OCI-LY1 (cell line): ENCODE data around the gene FBLN2.

Experiments used
- H2AFZ ChIP-seq: fragments of 200-600 bp; sonication (generic), shearing (Covaris generic); 2 replicates; pipeline ENCODE4 v1.6.0; 2014; ENCODE audit warnings: antibody characterized with exemption, mild to moderate bottlenecking, low read length
- H3F3A ChIP-seq: fragments of 200-600 bp; sonication (generic), shearing (Covaris generic); 2 replicates; pipeline ENCODE4 v1.6.0; 2014; ENCODE audit warnings: mild to moderate bottlenecking, antibody characterized with exemption, low read length, moderate library complexity; ENCODE audit not compliant: insufficient read depth
- H3K27ac ChIP-seq: fragments of 200-600 bp; sonication (generic); 2 replicates; pipeline ENCODE4 v1.5.1; 2014; ENCODE audit warnings: low read length, mixed run types, mild to moderate bottlenecking, low read depth; ENCODE audit not compliant: poor library complexity, severe bottlenecking
- H3K27me3 ChIP-seq: fragments of 200-600 bp; sonication (generic); 2 replicates; pipeline ENCODE4 v1.6.0; 2014; ENCODE audit warnings: antibody characterized with exemption, mild to moderate bottlenecking, low read length, moderate library complexity; ENCODE audit not compliant: insufficient read depth
- H3K36me3 ChIP-seq: fragments of 200-600 bp; sonication (generic); 2 replicates; pipeline ENCODE4 v1.6.1; 2014; ENCODE audit warnings: mild to moderate bottlenecking, antibody characterized with exemption, low read length, moderate library complexity, mixed read lengths; ENCODE audit not compliant: insufficient read depth
- H3K4me1 ChIP-seq: fragments of 200-600 bp; sonication (generic); 2 replicates; pipeline ENCODE4 v1.5.1; 2014; ENCODE audit warnings: mild to moderate bottlenecking, low read length, moderate library complexity; ENCODE audit not compliant: insufficient read depth, severe bottlenecking
- H3K4me2 ChIP-seq: fragments of 200-600 bp; sonication (generic), shearing (Covaris generic); 2 replicates; pipeline ENCODE4 v1.6.1; 2014; ENCODE audit warnings: low read length
- H3K4me3 ChIP-seq: fragments of 200-600 bp; sonication (generic); 2 replicates; pipeline ENCODE4 v1.5.1; 2014; ENCODE audit warnings: low read length, low read depth, mild to moderate bottlenecking, mixed read lengths; ENCODE audit not compliant: poor library complexity, severe bottlenecking
- H3K79me2 ChIP-seq: fragments of 200-600 bp; shearing (Covaris generic); 2 replicates; pipeline ENCODE4 v1.6.1; 2016; ENCODE audit warnings: mixed run types, low read length, mixed read lengths; ENCODE audit not compliant: insufficient read depth
- H3K9ac ChIP-seq: fragments of 200-600 bp; sonication (generic), shearing (Covaris generic); 2 replicates; pipeline ENCODE4 v1.6.1; 2014; ENCODE audit warnings: mild to moderate bottlenecking, low read length, mixed read lengths
- H3K9me2 ChIP-seq: fragments of 200-600 bp; sonication (generic), shearing (Covaris generic); 2 replicates; pipeline ENCODE4 v1.6.1; 2014; ENCODE audit warnings: low read depth, mild to moderate bottlenecking, low read length, mixed read lengths
- H3K9me3 ChIP-seq: fragments of 200-600 bp; shearing (Covaris generic); 2 replicates; pipeline ENCODE4 v1.6.1; 2014; ENCODE audit warnings: low read length, mixed read lengths
- H4K20me1 ChIP-seq: fragments of 200-600 bp; sonication (generic), shearing (Covaris generic); 2 replicates; pipeline ENCODE4 v1.6.0; 2016; ENCODE audit warnings: mild to moderate bottlenecking, low read length; ENCODE audit not compliant: insufficient read depth
- EZH2 ChIP-seq: fragments of 200-600 bp; sonication (generic), shearing (Covaris generic); IDR thresholded peaks from 2 replicates; pipeline ENCODE4 v1.8.0; 2017; ENCODE audit warnings: borderline replicate concordance, mixed run types, mild to moderate bottlenecking, antibody characterized with exemption, low read length, moderate library complexity, mixed read lengths
- TF ChIP-seq, protein P1 (sequence below): fragments of 200-600 bp; sonication (generic), shearing (Covaris generic); IDR thresholded peaks from 2 replicates; pipeline ENCODE4 v1.5.1; 2017; ENCODE audit warnings: mild to moderate bottlenecking, antibody characterized with exemption, low read length, moderate library complexity, mixed read lengths

The FBLN2 gene

DNA sequence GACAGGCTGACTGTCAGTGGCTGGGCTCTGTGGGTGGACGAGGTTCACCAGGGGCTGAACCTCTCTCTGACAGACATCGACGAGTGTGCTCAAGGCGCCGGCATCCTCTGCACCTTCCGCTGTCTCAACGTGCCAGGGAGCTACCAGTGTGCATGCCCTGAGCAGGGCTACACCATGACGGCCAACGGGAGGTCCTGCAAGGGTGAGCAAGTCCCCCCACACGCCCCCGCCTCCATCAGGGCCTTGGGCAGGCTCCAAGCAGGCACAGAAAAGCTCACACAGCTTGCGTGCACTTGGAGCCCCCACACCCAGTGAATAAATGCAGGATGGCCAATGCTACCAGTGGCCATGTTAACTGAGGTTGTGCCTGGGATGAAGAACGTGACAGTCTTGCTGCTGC, 82.3 kb downstream of the FBLN2 start:
- H3K27ac ChIP-seq = no peak overlapping the region

DNA sequence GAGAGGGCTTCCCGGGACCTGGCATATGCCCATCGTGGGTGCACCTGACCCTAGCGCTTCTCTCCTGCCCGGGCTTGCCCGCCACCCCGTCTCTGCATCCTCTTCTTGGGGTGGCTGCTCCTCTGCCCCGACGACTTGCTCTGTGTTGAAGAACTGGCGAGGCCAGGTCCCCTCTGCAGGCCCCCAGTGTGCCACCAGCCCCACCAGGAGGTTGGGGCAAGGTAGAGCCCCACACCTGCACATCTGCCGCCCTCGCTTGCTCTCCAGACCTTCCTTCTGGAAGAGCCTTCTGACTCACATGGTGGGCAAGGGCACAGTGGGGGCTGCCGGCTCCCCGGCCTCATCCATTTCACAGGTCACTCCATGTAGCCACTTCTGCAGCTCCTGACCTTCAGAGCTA, 84.3 kb downstream of the FBLN2 start:
- TF ChIP-seq, protein P1, sequence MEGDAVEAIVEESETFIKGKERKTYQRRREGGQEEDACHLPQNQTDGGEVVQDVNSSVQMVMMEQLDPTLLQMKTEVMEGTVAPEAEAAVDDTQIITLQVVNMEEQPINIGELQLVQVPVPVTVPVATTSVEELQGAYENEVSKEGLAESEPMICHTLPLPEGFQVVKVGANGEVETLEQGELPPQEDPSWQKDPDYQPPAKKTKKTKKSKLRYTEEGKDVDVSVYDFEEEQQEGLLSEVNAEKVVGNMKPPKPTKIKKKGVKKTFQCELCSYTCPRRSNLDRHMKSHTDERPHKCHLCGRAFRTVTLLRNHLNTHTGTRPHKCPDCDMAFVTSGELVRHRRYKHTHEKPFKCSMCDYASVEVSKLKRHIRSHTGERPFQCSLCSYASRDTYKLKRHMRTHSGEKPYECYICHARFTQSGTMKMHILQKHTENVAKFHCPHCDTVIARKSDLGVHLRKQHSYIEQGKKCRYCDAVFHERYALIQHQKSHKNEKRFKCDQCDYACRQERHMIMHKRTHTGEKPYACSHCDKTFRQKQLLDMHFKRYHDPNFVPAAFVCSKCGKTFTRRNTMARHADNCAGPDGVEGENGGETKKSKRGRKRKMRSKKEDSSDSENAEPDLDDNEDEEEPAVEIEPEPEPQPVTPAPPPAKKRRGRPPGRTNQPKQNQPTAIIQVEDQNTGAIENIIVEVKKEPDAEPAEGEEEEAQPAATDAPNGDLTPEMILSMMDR = no peak
- TF ChIP-seq EZH2 = no peak
- H3K4me3 ChIP-seq = no peak overlapping the region
- no peak overlapping the region for H3K27ac ChIP-seq

More for the DNA sequence above, 82.3 kb downstream of the FBLN2 start:
- Histone ChIP-seq H3K36me3 (no peaks in the 10 kb centered on the region), H3F3A (no peaks in the 10 kb centered on the region), H3K9ac (no peak overlapping the region), H3K4me3 (no peak overlapping the region), H3K79me2 (no peaks in the 10 kb centered on the region), H4K20me1 (no peaks in the 10 kb centered on the region), H3K9me3 (no peaks in the 10 kb centered on the region), H3K9me2 (no peaks in the 10 kb centered on the region), H2AFZ (no peak overlapping the region), H3K27me3 (no peaks in the 10 kb centered on the region), H3K4me2 (no peak overlapping the region), H3K4me1 (no peaks in the 10 kb centered on the region)
- TF ChIP-seq EZH2 = no peak
- TF ChIP-seq, protein P1 = no peak

DNA sequence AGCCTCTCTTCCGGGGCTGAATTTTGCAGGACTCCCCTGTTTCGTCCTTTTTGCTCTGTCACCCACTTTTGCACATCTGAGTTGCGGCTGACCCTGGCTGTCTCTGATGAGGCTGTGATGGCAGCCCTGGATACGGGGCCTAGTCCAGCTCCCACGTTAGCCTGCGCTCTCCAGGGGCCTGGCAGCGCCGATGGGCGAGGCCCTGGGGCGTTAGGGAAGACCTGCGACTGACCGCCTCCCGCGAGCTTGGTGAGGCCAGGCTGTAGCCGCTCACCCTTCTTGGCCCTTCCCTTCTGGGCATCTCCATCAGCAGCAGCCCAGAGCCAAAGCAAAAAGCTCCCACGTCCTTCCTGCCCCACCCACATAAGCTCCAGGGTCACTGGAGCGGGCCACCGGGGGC, 85.2 kb downstream of the FBLN2 start:
- Histone ChIP-seq H3F3A (no peaks in the 10 kb centered on the region), H3K36me3 (no peaks in the 10 kb centered on the region), H3K9me3 (no peaks in the 10 kb centered on the region), H3K9ac (no peak overlapping the region), H3K4me3 (no peak overlapping the region), H3K4me2 (no peak overlapping the region), H4K20me1 (no peaks in the 10 kb centered on the region), H3K79me2 (no peaks in the 10 kb centered on the region), H3K27ac (no peak overlapping the region), H3K27me3 (no peaks in the 10 kb centered on the region), H2AFZ (no peak overlapping the region), H3K4me1 (no peaks in the 10 kb centered on the region), H3K9me2 (no peaks in the 10 kb centered on the region)
- TF ChIP-seq, protein P1 = no peak
- TF ChIP-seq EZH2 = no peak

More for the DNA sequence above, 84.3 kb downstream of the FBLN2 start:
- Histone ChIP-seq H3K4me1 (no peaks in the 10 kb centered on the region), H3F3A (no peaks in the 10 kb centered on the region), H4K20me1 (no peaks in the 10 kb centered on the region), H3K36me3 (no peaks in the 10 kb centered on the region), H2AFZ (no peak overlapping the region), H3K27me3 (no peaks in the 10 kb centered on the region), H3K79me2 (no peaks in the 10 kb centered on the region), H3K9ac (no peak overlapping the region), H3K4me2 (no peak overlapping the region), H3K9me2 (no peaks in the 10 kb centered on the region), H3K9me3 (no peaks in the 10 kb centered on the region)
